GM12874 (cell line): ENCODE measurements around the gene PRCD.

ENCODE experiments used
- TF ChIP-seq, protein P1 (sequence below): IDR thresholded peaks from 2 replicates; pipeline ENCODE4 v1.5.1; 2011; ENCODE audit warnings: low read depth, mild to moderate bottlenecking, control low read depth, low read length, moderate library complexity; ENCODE audit not compliant: insufficient read depth

Gene PRCD, protein sequence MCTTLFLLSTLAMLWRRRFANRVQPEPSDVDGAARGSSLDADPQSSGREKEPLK

DNA sequence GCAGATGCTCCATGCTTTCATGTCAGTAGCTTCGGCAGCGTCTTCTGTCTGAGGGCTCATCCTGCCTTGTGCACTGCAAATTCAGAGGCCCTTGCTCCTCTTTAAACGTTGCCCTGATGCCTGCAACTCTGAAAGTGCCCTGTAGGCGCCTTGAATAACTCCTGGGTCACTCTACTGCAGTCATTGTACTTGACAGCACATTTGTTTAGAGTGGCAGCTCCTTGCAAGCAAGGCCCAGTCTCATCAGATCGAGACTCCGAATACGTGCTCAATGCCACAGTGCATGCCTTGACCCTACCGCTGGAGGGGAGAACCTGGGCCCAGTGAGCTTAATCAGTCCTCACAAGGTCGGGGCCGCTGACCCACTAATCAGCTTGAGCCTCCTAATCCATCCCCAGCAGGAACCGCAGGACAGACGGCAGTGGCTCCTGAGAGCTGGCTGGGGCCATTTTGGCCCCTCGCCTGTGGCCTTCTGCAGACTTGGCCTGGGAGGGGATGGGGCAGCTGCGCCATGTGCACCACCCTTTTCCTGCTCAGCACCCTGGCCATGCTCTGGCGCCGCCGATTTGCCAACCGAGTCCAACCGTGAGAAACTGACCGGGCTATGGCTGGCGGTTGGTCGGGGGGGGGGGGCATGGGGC, at the start of gene PRCD:
Gene PRCD (plus strand): TSS at position 414 of the 641 bp plus-strand sequence. CDS start 98 bp downstream, at position 512.
- TF ChIP-seq, protein P1, sequence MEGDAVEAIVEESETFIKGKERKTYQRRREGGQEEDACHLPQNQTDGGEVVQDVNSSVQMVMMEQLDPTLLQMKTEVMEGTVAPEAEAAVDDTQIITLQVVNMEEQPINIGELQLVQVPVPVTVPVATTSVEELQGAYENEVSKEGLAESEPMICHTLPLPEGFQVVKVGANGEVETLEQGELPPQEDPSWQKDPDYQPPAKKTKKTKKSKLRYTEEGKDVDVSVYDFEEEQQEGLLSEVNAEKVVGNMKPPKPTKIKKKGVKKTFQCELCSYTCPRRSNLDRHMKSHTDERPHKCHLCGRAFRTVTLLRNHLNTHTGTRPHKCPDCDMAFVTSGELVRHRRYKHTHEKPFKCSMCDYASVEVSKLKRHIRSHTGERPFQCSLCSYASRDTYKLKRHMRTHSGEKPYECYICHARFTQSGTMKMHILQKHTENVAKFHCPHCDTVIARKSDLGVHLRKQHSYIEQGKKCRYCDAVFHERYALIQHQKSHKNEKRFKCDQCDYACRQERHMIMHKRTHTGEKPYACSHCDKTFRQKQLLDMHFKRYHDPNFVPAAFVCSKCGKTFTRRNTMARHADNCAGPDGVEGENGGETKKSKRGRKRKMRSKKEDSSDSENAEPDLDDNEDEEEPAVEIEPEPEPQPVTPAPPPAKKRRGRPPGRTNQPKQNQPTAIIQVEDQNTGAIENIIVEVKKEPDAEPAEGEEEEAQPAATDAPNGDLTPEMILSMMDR = peak; percentile 17; the same call in 1 of the 2 replicates

DNA sequence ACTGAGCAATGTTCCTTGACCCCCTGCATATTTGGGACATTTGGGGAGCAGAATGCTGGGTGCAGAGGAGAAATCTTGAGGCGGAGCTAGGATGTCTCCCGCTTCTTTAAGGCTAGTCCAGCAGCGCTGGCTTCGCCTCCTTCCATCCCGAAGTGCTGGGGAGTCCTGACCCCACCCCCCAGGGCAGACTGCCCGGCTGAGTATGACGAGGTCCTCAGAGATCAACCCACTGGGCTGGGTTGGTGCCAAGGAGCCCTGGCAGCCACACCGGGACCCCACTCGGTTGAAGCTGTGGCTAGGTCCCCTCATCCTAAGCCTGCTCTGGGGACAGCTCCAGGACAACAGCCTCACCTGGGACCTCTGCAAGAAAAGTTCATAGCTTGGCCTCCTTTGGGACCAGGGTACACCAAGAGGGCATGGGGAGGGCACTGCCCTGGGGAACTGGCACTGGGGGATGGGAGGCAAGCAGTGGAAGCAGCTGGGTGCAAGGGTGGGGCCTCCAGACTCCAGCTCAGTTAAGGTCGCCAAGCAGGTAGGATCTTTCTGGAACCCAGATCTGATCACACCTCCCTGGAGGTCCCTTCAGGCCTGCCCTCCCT, 49.6 kb upstream of the PRCD start:
- TF ChIP-seq, protein P1 = no peak

DNA sequence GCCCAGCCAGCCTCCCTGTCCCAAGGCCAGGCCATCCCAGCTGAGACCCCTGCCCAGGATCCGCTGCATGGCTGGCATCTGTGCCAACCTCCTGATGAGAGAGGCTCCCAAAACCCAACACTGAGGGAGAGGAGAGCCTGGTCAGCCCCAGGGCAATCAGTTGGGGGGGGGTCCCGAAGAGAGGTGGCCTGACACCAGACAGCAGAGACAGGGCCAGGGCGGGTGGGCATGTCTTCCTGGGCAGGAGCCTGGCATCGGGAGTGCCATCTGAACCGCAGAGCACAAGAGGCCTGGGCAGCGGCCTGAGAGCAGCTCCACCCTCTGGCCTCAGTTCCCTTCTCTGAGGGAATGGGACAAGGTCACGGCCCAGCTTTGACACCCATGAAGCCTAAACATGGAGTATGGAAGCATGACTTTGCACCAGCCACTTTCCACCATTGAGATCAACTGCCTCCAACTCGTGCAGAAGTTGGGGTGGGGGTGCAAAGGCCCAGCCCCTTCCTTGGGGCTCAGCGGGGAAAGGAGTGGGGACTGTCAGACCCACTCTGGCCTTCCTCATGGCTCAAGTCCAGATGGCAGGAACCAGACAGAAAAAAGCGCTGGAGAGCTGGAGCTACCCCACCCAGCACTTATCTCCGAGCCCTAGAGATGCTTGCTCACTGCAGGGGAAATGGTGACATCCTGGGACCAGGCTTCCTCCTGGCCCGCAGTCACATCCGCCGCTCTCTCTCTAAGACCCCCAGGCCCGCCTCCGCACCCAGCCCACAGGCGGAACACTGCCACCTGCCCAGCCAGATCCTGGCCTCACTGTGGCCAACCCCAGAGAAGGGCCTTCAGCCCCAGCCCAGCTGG, 48.3 kb upstream of the PRCD start:
- TF ChIP-seq, protein P1 = no peak

DNA sequence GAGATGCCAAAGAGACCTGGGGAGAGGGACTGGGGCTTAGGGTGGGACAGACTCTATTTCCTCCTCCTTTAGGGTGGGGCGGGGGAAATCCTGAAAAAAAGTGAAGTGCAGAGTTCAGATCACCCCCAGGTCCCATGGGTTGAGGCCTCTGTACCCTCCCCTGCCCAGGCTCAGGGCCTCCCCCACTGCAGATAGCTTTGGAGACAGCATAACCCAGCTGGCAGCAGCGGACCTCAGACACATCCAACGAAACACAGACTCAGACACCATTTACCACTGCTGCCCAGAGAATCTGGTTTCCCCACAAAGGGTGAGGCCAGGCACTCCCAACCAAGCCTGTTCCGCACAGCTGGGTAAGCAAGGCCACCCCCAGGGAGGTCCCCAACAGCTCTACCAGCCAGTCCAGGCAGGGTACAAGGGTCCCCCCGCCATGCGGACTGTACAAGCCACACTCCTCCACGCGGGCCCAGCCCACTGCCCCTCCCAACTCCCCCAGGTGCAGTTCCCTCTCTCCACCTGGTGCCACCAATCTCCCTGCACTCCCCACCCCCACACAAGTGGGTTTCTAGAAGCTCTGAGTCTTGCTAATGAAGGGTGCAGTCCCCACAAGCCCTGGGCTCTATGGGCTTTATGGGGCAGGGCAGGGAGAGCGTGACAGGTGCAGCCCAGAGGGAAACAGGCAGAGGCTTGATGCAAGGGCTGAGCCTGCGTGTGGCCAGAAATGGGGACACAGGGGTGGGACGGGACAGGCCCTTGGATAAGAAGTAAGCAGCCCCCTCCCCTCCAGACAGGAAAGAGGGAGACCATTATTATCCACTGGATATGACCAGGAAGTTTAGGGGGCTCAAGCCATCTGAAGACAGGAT, 47.5 kb upstream of the PRCD start:
- TF ChIP-seq, protein P1 = no peak

DNA sequence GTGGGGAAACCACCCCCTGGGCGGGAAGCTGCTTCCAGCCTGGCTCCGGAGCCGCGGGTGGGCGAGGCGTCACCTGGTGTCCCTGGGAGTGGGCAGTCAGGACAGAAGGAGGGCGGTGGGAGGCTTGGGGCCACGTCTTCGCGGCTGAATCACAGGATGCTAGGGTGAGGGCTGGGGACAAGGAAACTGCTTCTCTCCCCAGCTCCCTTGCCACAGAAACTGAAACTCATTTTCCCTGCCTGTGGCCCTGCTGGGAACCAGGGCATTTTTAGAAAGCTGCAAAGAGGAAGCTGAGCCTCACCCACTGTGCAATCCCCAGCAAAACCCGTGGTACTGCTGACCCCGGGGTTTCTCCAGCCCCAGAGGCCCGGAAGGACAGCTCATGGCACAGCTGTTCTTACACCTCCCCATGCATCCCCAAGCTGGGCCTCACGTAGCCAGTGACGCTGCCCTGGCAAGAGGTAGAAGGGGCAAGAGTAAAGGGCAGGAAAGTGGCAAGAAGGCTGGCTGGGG, 46.8 kb upstream of the PRCD start:
- TF ChIP-seq, protein P1 = no peak

DNA sequence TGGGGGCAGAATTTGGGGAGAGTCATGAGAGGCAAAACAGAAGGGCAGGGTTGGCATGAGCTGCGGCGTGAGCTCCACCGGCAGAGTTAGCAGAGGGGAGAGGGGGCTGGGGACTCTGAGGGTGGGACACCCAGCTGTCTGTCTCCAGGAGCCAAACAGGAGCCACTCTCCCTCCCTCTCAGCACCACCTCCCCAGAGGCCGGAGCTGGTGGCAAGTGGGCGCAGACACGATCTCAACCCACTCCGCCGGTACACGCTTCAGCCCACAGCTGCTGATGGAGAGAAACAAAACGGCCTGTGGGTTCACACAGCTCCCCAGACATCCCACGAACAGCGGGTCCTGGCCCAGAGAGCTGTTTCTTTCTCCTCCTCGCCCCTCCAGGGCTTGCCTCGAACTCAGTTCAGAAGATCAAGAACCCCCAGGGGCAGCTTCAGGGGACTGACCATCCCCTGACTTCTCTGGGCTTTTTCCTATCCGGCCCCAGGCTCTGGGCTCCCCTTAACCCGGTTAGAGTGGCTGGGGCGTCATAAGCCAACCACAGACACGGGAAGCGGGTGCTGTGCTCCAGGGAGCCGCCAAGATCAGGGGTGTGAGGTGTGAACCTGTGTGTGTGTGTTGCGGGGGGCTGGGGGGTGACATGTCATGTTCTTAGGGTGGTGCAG, 46.2 kb upstream of the PRCD start:
- TF ChIP-seq, protein P1 = no peak
